ENCODE measurements around the gene FBXO2. TPM values are rescaled to one million over a fixed set of nuclear protein-coding genes. Genes with fewer than 3 reads are reported as not detected.

The FBXO2 gene
- total and polyA plus RNA-seq, 9 donors = 0.09 to 4.5 (median 0.42) TPM

DNA sequence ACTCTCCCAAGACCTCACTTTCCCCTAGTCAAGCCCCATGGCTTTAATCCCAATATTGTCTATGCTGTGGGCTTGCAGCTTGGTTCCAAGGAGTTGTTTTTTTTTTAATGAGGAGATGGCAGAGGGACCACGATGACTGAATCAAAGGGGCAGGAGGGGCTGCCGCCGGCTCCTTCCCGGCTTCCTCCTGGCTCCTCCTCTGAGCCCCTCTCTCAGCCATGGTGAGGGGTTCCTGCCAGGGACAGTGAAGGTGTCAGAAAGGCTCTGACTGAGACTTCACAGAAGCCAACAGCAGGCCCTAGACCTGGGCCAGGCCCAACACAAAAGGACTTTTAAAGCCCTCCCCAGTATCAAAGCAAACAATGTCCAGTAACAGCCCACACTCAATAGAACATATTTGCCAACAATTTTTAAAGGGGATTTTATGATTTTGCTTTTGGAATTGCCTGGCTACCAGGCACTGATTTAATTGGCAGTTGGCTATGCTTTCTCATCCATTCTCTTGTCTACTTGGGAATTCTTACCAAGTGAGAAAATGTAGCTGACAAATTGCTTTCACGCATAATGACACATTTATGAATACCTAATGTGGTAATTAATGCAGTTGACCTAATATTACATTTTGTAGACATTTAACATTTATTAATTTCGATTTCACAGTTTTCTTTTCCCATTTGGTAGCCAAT lies 54.2 kb downstream of the FBXO2 start:
- H3K36me3 ChIP-seq (ENCODE audit: control insufficient read depth, insufficient read depth, low read length) = no peaks in the 10 kb centered on the region
- no peak overlapping the region for H3K27ac ChIP-seq (ENCODE audit: low read length)
- H3K9me3 ChIP-seq (replicated peaks; ENCODE audit: control insufficient read depth, low read depth, low read length) = no peaks in the 10 kb centered on the region
- H3K27me3 ChIP-seq (ENCODE audit: control insufficient read depth, insufficient read depth, low read length) = peaks cover 3% of the 10 kb centered on the region
- DNase-seq = peak; percentile 12
- no CpG with 5 or more reads among the region's 6 CpGs for WGBS (ENCODE audit: insufficient coverage)
- H3K4me3 ChIP-seq (ENCODE audit: low read length) = no peak overlapping the region
- peaks cover 4% of the 10 kb centered on the region for H3K4me1 ChIP-seq (ENCODE audit: control insufficient read depth, insufficient read depth, low read length)

DNA sequence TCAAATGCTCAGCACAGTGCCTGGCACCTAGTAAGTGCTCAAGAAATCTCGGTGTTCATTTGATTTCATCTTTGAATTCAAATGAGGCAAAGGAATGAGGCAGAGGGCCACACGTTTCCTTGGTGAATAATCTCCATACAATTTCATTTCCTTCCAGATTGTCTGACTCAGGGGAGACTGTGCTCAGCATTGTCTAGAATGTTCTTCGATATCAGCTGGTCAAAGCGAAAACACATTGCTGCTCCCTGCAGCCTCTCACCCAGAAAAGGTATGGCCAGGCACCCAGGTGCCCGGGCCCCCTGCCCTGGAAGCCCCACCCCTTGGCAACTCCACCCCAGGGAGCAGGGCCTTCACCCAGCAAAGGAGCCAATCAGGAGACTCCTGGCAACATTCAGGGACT lies 55.8 kb downstream of the FBXO2 start:
- no peak for DNase-seq
- H3K36me3 ChIP-seq (ENCODE audit: control insufficient read depth, insufficient read depth, low read length) = no peaks in the 10 kb centered on the region
- no peak overlapping the region for H3K4me3 ChIP-seq (ENCODE audit: low read length)
- no peak overlapping the region for H3K27ac ChIP-seq (ENCODE audit: low read length)
- no peaks in the 10 kb centered on the region for H3K9me3 ChIP-seq (replicated peaks; ENCODE audit: control insufficient read depth, low read depth, low read length)
- 42% methylated on average over 3 of the region's 5 CpGs for WGBS (ENCODE audit: insufficient coverage)
- H3K27me3 ChIP-seq (ENCODE audit: control insufficient read depth, insufficient read depth, low read length) = peaks cover 5% of the 10 kb centered on the region
- peaks cover 4% of the 10 kb centered on the region for H3K4me1 ChIP-seq (ENCODE audit: control insufficient read depth, insufficient read depth, low read length)

Other genes starting within 250 kb of the FBXO2 start
- gene DISP3, start 175.3 kb downstream of the FBXO2 start, total RNA-seq = 0.18 TPM
- under 1 TPM; 0.09 to 0.58 (median 0.18) TPM for gene DISP3, start 175.3 kb downstream of the FBXO2 start, polyA plus RNA-seq (ENCODE audit: insufficient read depth in 1 of 8, insufficient read length in 8 of 8, low replicate concordance in 1 of 8)
- gene FBXO44, start 448 bp upstream of the FBXO2 start, total RNA-seq = 4.8 TPM
- gene FBXO44, start 448 bp upstream of the FBXO2 start, polyA plus RNA-seq (ENCODE audit: insufficient read depth in 1 of 8, insufficient read length in 8 of 8, low replicate concordance in 1 of 8) = 1 to 10 TPM; 4.1 to 8.3 (median 4.5) TPM
- gene FBXO6, start 9.8 kb upstream of the FBXO2 start, total RNA-seq = 5.2 TPM
- gene FBXO6, start 9.8 kb upstream of the FBXO2 start, polyA plus RNA-seq (ENCODE audit: insufficient read depth in 1 of 8, insufficient read length in 8 of 8, low replicate concordance in 1 of 8) = 1 to 10 TPM; 2.7 to 5.9 (median 4.9) TPM
- 35.0 TPM for gene MAD2L2, start 26.7 kb upstream of the FBXO2 start, total RNA-seq
- gene MAD2L2, start 26.7 kb upstream of the FBXO2 start, polyA plus RNA-seq (ENCODE audit: insufficient read depth in 1 of 8, insufficient read length in 8 of 8, low replicate concordance in 1 of 8) = 10 to 100 TPM; 25.1 to 39.9 (median 30.8) TPM
- 0.27 TPM for gene DRAXIN, start 37.3 kb upstream of the FBXO2 start, total RNA-seq
- gene DRAXIN, start 37.3 kb upstream of the FBXO2 start, polyA plus RNA-seq (ENCODE audit: insufficient read depth in 1 of 8, insufficient read length in 8 of 8, low replicate concordance in 1 of 8) = under 1 TPM; 0.20 to 0.56 (median 0.30) TPM
- 24.8 TPM for gene AGTRAP, start 81.7 kb upstream of the FBXO2 start, total RNA-seq
- 10 to 100 TPM; 14.8 to 22.3 (median 17.4) TPM for gene AGTRAP, start 81.7 kb upstream of the FBXO2 start, polyA plus RNA-seq (ENCODE audit: insufficient read depth in 1 of 8, insufficient read length in 8 of 8, low replicate concordance in 1 of 8)
- 20.6 TPM for gene C1orf167, start 107.8 kb upstream of the FBXO2 start, total RNA-seq
- 10 to 100 TPM in 5 of 8 donors, 1 to 10 TPM in 3; 3.1 to 24.9 (median 12.4) TPM for gene C1orf167, start 107.8 kb upstream of the FBXO2 start, polyA plus RNA-seq (ENCODE audit: insufficient read depth in 1 of 8, insufficient read length in 8 of 8, low replicate concordance in 1 of 8)
- 31.9 TPM for gene MTHFR, start 151.5 kb upstream of the FBXO2 start, total RNA-seq
- gene MTHFR, start 151.5 kb upstream of the FBXO2 start, polyA plus RNA-seq (ENCODE audit: insufficient read depth in 1 of 8, insufficient read length in 8 of 8, low replicate concordance in 1 of 8) = 10 to 100 TPM; 23.8 to 50.1 (median 35.9) TPM
- gene CLCN6, start 151.8 kb upstream of the FBXO2 start, total RNA-seq = 7.5 TPM
- 10 to 100 TPM in 7 of 8 donors, 1 to 10 TPM in 1; 8.8 to 16.2 (median 12.0) TPM for gene CLCN6, start 151.8 kb upstream of the FBXO2 start, polyA plus RNA-seq (ENCODE audit: insufficient read depth in 1 of 8, insufficient read length in 8 of 8, low replicate concordance in 1 of 8)
- 0.93 TPM for gene NPPA, start 193.4 kb upstream of the FBXO2 start, total RNA-seq
- 1 to 10 TPM; 1.1 to 3.2 (median 2.2) TPM for gene NPPA, start 193.4 kb upstream of the FBXO2 start, polyA plus RNA-seq (ENCODE audit: insufficient read depth in 1 of 8, insufficient read length in 8 of 8, low replicate concordance in 1 of 8)
- gene NPPB, start 204.5 kb upstream of the FBXO2 start, total RNA-seq = not detected
- not detected for gene NPPB, start 204.5 kb upstream of the FBXO2 start, polyA plus RNA-seq (ENCODE audit: insufficient read depth in 1 of 8, insufficient read length in 8 of 8, low replicate concordance in 1 of 8)

All from muscle of leg (tissue), 11 donors.